Stimulated activated CD8-positive, alpha-beta memory T cell treated with anti-CD3 and anti-CD28 coated beads, Interleukin-7, amount 100 ng/mL, for 48 hours (primary cell): Measurements from ENCODE around the gene OIP5.
A peak's percentile ranks its signal among the peaks of the same experiment; 100 is the strongest.
"Not testable (repeated sequence)": the region's sequence is repeated elsewhere in the genome, so short reads cannot be mapped to it uniquely, and the experiment has no call there.

Experiments
- DNase-seq, 2 donors: peaks; one replicate each; pipeline ENCODE4 v3.0.0-alpha.2; 2020; ENCODE audit warnings: low read depth in 1 of 2; ENCODE audit errors: extremely low read depth in 1 of 2

Gene OIP5

DNA sequence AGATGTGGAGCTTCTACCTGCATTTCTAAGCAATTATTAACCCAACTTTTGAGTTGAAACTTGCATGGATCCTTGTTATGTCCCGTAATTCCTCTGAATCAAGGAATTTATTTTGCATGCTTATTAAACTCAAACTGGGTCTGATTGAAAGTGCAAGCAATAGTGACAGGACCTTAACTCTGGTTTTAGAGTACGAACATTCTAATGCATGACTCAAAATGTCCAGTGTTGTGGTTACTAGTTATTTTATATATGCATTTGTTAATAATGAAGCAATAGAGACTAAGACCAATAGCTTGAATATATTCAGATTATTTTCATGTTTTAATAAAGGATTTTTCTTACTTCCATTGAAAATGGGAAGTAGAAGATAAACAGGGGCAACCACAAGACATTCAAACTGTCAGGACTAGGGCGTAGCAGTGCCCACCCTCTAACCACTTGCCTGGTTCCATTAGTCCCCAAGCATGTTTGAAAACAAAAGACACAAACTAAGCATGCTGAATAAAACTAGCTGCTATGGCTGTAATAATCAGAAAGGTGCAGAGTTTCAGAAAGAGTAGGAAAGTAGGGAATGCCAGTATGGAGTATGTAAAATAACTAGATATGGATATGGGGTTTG, 28.1 kb downstream of the OIP5 start:
- DNase-seq, result no peak

DNA sequence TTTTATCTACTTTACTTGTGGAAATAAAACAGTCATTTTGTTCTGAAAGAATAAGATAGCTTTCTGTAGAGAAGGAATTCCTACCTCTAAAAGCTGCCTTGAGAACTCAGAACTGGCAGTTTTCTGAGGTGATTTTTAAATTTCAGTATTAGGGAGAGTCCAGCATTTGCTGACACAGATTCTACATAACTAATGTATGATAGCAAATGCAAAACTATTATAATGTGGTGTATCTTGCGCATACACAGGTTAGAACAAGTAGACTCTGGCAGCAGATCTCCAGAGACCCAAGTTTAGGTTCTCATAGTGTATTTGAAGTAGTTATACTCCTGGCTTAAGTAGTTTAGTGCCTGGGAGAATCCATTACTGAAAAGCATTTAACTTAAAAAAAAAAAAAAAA, 30.8 kb downstream of the OIP5 start:
- DNase-seq, result no peak

DNA sequence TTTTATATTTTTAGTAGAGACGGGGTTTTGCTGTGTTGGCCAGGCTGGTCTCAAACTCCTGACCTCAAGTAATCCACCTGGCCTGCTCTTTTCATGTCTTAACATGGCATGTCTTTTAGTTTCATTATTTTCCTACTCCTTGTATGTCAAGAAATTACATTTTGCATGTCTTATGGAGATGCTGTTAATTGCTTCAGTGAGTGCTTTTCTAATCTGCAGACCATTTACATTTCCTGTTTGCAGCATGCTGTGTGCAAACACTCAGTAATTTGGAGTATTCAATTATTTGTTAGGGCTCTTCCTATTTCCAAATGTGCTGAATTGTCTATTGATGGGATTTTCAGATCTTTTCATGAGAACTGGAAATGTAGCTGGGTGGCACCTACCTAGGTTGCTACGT, 31.3 kb downstream of the OIP5 start:
- DNase-seq, result not testable (repeated sequence)

DNA sequence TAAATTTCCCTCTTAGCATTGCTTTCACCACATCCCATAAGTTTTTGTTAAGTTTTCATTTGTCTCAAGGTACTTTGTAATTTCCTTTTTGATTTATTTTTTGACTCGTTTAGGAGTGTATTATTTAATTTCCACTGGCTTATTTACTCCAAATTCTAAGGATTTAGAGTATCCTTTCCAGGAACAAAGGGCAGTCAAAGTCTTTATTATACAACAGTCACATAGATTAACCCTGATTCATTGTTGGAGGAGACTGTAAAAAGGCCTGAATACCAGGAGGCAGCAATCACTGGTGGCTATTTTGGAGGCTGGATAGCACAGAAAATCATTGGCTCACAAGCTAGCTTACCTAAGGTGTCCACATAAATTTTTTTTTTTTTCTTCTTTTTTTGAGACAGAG, 39.9 kb downstream of the OIP5 start:
- no peak for DNase-seq

DNA sequence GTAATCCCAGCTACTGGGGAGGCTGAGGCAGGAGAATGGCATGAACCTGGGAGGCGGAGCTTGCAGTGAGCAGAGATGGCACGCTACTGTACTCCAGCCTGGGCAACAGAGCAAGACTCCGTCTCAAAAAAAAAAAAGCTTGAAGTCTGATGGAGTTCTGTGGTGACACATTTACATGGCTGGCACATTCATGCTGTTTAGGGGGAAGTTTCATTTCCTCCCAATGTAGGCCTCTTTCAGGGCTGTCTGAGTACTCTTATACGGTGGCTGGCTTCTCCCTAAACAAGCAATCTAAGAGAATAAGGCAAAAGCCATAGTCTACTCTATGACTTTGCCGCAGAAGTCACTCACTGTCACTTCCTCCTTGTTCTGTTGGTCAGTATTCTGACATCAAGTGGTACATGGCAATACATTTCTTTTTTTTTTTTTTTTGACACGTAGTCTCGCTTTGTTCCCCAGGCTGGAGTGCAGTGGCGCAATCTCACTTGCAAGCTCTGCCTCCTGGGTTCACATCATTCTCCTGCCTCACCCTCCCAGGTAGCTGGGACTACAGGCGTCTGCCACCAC, 41.2 kb downstream of the OIP5 start:
- DNase-seq, result no peak

DNA sequence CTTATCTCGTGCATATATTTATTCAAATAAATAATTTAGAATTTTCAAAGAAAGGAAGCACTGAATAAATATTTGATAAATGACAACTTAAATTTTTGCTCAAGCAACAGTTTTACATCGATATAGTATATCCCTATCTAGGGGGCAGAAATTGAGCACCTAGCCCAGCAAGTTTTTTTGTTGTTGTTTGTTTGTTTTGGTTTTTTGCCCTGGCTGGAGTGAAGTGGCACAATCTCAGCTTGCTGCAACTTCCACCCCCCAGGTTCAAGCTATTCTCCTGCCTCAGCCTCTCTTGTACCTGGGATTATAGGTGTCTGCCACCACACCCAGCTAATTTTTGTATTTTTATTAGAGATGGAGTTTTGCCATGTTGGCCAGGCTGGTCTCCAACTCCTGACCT, 42.4 kb downstream of the OIP5 start:
- no peak for DNase-seq

DNA sequence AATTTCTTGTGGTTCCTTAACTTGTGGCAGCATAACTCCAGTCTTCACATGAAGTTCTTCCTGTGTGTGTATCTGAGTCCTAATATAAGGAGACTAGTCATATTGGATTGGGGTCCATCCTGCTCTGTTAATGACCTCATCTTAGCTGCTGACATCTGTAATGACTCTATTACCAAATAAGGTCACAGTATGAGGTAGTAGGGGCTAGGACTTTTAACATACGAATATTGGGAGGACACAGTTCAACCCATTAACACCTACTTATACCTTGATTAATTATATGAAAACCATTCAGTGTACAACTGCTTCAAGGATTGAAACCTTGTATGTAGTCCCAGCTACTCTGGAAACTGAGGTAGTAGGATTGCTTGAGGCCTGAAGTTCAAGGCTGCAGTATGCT, 43.9 kb downstream of the OIP5 start:
- no peak for DNase-seq

DNA sequence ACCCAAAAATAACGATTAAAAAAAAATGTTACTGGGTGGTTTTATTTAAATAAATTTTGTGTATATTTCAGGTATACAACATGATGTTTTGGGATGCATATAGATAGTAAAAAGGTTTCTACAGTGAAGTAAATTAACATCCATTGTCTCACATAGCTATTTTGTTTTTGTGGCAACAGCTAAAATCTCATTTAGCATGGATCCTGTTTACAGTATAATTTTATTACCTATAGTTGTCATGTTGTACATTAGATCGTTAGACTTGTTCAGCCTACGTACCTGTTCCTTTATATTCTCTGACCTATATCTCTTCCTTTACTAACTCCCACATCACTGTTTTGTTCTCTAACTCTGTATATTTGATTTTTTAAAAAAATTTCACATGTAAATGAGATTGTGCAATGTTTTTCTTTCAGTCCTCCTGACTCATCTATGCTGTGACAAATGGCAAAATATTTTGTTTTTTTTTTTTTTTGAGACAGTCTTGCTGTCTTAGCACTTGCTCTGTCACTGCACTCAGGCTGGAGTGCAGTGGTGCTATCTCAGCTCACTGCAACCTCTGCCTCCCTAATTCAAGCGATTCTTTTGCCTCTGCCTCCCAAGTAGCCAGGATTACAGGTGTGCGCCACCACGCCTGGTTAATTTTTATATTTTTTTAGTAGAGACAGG, 45.6 kb downstream of the OIP5 start:
- DNase-seq, result no peak

DNA sequence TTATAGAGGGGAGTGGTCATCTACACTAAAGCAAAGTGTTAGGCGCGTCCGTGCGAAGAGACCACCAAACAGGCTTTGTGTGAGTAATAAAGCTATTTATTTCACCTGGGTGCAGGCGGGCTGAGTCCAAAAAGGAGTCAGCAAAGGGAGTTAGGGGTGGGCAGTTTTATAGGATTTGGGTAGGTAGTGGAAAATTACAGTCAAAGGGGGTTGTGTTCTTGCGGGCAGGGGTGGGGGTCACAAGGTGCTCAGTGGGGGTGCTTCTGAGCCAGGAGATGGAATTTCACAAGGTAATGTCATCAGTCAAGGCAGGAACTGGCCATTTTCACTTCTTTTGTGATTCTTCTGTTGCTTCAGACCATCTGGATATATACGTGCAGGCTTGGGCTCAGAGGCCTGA, 47.1 kb downstream of the OIP5 start:
- no peak for DNase-seq

DNA sequence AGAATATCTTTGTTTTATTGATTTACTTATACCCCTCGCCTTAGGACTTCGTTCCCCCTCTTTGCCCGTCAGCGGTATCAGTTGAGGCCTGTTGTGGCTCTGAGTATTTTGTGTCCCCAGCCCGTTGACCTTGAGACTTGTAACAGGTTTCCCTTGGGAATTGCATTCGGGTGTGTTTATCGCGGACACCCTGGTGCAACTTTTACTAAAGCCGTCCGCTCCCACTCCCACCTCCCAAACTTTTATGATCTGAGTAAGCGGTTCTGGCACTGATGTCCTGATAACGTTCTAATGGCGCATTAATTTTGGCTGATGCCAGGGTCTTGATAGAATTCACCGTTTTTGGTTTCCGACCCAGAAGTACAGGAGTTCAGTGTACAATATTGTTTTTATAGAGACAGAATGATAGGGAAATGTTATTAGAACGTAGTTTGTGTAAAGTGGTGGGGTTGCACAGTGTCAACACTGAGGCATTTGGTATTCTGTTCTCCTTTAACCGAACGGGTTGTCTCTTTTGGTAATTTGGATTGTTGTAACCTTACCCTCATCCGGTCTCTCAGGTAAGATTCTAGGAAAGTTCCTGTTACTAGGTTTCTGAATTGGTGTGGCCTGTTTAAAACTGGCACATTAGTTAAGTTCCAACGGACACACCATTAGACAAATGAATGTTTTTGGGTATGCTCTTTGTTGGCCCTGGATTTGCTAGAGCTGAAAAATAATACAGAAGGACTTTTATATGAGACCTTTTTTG, 47.8 kb downstream of the OIP5 start:
- DNase-seq, result no peak

DNA sequence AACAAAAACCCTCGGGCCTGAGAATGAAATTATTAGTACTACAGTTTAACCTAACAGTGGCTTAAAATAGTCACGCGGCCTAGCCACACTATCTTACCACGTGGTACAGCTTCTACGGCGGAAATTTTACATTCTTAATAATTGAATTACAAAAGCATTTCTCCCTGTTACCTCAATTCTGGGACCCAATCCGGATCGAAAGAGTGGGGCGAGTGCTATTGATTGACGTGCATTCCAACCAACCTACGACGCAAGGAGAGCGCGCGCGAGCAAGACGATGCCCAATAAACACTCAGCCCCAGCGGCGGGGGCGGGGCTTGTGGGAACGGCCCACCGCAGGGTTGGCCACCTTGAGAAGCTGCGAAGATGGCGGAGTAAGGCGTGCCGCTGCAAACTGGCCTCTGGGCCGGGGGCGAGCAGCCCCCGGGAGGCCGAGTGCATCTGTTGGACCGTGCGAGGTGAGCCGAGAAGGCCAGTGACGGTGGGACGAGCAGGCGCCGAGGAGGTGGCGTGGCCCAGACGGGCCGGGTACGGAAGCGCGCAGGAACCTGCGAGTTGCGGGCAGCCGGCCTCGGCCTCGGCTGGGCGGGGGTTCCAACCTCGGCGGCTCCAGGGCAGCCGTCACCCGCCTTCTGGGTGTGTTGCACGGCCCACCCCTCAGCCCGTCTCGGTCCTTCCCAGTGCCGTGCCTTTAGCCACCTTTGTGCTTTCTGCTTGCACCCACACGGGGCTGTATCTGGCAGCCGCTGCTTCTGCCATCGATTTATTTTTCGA, 48.6 kb downstream of the OIP5 start:
- peak; percentile 92 to 97 for DNase-seq

DNA sequence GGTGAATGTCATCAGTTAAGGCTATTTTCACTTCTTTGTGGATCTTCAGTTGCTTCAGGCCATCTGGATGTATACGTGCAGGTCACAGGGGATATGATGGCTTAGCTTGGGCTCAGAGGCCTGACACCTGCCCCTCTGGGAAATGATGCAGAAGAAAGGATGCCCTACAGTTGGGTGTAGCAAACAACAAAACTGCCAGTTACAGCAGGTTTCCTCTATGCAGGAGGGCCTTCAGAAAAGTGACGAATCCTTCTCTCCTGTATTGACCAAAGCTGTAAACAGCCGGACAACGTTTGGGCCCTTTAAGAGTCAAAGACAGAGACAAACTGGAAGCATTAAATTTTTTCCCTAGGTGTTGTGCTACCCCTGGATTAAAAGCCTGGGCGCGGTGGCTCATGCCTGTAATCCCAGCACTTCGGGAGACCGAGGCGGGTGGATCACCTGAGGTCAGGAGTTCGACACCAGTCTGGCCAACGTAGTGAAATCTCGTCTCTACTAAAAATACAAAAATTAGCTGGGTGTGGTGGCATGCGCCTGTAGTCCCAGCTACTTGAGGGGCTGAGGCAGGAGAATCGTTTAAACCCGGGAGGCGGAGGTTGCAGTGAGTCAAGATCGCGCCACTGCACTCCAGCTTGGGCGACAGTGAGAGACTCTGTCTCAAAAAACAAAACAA, 49.3 kb downstream of the OIP5 start:
- not testable (repeated sequence) for DNase-seq

DNA sequence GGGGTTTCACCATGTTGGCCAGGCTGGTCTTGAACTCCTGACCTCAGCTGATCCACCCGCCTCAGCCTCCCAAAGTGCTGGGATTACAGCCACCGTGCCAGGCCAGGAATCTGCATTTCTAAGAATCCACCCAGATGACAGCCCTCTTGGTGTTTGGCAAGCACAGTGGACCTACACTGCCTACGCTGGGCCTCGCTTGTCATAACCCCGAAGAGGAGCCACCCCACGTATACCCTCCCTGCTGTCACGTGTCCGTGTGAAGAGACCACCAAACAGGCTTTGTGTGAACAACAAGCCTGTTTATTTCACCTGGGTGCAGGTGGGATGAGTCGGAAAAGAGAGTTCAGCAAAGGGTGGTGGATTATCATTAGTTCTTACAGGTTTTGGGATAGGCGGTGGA, 50.0 kb downstream of the OIP5 start:
- DNase-seq, result not testable (repeated sequence)

DNA sequence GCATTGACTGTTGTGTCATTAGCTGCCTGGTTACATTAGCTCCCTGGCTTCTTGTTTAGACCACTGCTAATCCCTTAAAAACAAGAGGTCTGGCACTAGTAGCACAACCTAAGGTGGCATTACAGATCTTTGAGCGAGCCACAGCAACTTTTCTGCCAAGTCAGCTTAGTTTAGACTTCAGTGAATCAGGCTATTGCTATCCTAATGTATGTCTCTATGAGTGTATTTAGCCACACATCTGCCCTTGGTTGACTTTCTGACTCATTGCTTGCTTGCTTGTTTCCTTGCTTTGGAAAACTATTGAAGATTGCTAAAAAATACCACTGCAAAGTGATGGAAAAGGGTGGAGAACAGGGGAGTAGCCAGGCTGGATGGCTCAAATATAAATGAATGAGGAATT, 51.2 kb downstream of the OIP5 start:
- DNase-seq, result no peak

DNA sequence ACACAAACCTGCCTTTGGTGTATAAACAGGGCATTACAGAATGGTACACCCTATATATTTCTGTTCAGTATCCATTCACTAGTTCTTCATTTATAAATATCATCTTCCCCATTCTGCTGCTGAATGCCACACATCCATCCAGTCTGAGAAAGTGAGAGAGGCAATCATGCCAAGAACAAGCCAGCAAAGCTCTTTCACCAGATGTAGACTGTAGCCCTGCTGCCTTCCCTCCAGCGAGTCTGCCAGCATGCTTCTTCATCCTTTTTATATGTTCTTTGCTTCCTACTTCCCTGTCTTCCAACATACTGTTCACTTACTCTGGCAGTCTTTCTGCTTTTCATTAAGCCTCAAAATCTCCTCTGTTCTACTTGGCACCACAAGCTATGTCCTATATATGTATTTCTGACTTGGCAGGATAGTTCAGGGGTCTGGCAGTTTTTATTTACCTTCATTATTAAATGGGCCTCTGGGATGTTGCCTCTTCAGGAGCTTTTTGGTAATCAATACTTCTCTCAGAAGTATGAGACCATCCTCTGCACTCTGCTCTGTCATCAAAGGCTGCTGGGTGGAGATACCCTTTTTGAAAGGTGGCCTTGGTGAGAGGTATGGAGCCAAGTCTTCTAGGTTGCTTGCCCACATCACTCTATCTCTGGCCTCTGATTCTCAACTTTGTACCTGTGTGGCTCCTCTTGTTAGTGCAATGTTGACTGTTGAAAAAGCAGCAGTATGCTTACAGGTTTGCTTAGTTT, 52.7 kb downstream of the OIP5 start:
- no peak for DNase-seq

DNA sequence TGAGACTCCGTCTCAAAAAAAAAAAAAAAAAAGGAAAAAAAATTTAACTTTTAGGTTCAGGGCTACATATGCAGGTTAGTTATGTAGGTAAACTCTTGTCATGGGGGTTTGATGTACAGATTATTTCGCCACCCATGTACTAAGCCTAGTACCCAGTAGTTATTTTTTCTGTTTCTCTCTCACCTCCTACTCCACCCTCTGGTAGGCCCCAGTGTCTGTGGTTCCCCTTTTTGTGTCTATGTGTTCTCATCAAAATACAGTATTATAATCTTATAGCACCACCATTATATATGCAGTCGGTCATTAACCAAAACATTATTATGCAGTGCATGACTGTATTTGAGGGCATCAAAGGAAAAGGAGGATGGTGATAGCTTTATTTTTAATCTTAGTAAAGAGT, 54.1 kb downstream of the OIP5 start:
- no peak for DNase-seq

DNA sequence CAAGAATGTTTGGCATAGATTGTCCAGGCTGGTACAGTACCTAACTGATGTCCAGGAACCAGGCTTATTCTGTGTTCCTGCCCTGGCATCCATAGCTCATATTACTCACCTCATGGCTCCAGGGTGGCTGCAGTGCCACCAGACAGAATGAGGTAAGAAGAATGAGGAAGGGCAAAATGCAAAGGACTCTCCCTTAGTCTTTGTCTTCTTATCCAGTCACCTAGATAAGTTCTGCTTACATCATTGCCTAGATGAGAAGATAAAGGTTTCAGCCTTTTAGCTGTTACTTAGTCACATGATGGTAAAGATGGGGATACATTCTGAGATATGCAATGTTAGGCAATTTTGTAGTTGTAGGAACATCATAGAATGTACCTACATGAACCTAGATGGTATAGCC, 55.6 kb downstream of the OIP5 start:
- DNase-seq, result no peak

DNA sequence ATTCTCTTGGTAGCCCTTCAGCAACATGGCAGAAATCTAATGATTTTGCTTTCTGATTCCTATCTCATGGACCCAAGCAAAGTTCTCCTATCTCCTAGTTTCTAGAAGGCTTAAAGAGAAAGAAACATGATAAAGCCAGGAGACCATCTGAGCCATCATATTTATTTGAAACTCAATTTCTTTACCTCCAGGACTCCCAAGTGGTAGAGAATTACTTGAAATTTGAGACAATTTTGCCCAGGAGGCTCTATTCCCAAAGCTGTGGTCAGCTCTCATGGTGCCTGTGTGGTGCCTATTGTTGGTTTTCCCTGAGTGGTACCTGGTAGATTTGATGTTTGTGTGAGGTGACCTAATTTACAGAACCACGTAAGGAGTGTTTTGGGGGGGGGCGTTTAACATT, 62.5 kb downstream of the OIP5 start:
- no peak for DNase-seq

DNA sequence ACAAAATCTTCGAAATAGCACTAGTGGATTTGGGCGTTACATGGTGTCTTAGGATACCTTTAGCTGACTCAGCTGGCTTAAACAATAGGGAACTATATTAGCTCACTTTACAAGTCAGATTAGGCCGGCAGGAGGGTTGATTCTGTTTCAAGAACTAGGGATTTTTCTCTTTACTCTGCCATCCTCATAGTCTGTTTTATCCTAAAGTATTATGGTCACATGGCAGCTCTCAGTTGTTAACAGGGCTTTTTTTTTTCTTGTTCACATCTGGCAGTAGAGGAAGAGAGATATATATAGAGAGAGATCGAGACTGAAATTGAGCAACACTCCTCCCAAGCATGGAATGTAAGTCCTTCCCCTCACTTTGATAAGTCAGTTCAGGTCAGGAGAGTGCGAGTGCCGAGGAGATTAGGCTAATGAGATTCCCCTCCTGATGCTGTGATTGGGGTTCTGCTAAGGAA, 68.5 kb downstream of the OIP5 start:
- DNase-seq, result no peak

DNA sequence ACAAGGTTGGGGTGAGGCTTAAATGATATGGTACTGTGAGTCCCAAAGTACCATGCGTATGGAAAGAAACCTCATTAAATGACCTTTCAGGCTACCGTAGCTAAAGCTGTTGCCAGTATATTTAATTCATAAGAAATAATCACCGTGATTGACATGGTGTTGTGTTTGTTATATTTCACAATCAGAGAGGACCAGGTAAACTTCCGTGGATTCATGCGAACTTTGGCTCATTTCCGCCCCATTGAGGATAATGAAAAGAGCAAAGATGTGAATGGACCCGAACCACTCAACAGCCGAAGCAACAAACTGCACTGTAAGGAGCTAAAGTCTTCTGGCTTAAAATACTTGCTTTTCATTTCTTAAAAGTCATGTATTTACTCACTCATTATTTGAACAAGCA, 69.8 kb downstream of the OIP5 start:
- no peak for DNase-seq
